ENCODE results near the gene SMC4.

Gene SMC4

GRCh38 chr3:160480931-160481330 is 81.5 kb downstream of the SMC4 start:
- DNase-seq = no peak

GRCh38 chr3:160481856-160482255 is 82.4 kb downstream of the SMC4 start:
- DNase-seq = no peak

GRCh38 chr3:160482796-160483195 is 83.3 kb downstream of the SMC4 start:
- DNase-seq = no peak
